ENCODE results near the gene FAM221B.

GRCh38 chr9:35859310-35859989, 30.9 kb upstream of the FAM221B start:
- no peak for TF ChIP-seq POLR2A (IDR thresholded peaks at IDR 0.05)
- no peak for TF ChIP-seq CTCF (IDR thresholded peaks at IDR 0.05)
- TF ChIP-seq EP300 (IDR thresholded peaks at IDR 0.05; ENCODE audit: low read depth) = no peak

All from transverse colon (tissue), 3 donors.